SK-N-SH treated with all-trans-retinoic acid at 6 μM for 48 hours (cell line): ENCODE measurements around the gene AP5Z1.

Source experiments
- ATAC-seq: fragments of 200-7000 bp; cut with Tn5 transposase; 3 replicates; pipeline ENCODE4 v1.9.1; 2020; ENCODE audit warnings: mild to moderate bottlenecking, moderate library complexity
- ARNTL ChIP-seq: fragments of 450-650 bp; formaldehyde crosslinking; IDR thresholded peaks from 2 replicates; pipeline ENCODE4 v1.5.0; 2020; ENCODE audit warnings: low read depth, mild to moderate bottlenecking, moderate library complexity, borderline replicate concordance
- BACH2 ChIP-seq: fragments of 250-450 bp; sonication (Bioruptor Pico); IDR thresholded peaks from 2 replicates; pipeline ENCODE4 v1.9.0; 2021; ENCODE audit warnings: mild to moderate bottlenecking, borderline replicate concordance
- CREB5 ChIP-seq: fragments of 250-450 bp; sonication (Bioruptor Pico); IDR thresholded peaks from 2 replicates; pipeline ENCODE4 v1.5.1; 2020; ENCODE audit warnings: low read depth, mild to moderate bottlenecking, moderate library complexity
- CSDC2 ChIP-seq: fragments of 250-450 bp; sonication (Bioruptor Pico); IDR thresholded peaks from 2 replicates; pipeline ENCODE4 v1.5.0; 2020; ENCODE audit warnings: mild to moderate bottlenecking, moderate library complexity
- CSRNP3 ChIP-seq: fragments of 250-450 bp; sonication (Bioruptor Pico); IDR thresholded peaks from 2 replicates; pipeline ENCODE4 v1.5.1; 2021; ENCODE audit warnings: mild to moderate bottlenecking, moderate library complexity
- ESRRG ChIP-seq: fragments of 250-450 bp; sonication (Bioruptor Pico); IDR thresholded peaks from 2 replicates; pipeline ENCODE4 v1.6.1; 2021; ENCODE audit warnings: mild to moderate bottlenecking
- GLIS3 ChIP-seq: fragments of 250-450 bp; sonication (Bioruptor Pico); IDR thresholded peaks from 2 replicates; pipeline ENCODE4 v1.5.0; 2020; ENCODE audit warnings: mild to moderate bottlenecking, moderate library complexity
- ISL1 ChIP-seq: fragments of 250-450 bp; sonication (Bioruptor Pico); IDR thresholded peaks from 2 replicates; pipeline ENCODE4 v2.1.2; 2022; ENCODE audit warnings: mild to moderate bottlenecking, moderate library complexity
- OSR1 ChIP-seq: fragments of 250-450 bp; sonication (Bioruptor Pico); IDR thresholded peaks from 2 replicates; pipeline ENCODE4 v1.8.0; 2022; ENCODE audit warnings: moderate library complexity, mild to moderate bottlenecking, inconsistent platforms
- PATZ1 ChIP-seq: fragments of 250-450 bp; sonication (Bioruptor Pico); IDR thresholded peaks from 2 replicates; pipeline ENCODE4 v1.8.0; 2020; ENCODE audit warnings: mild to moderate bottlenecking, moderate library complexity, borderline replicate concordance
- PPARA ChIP-seq: fragments of 250-450 bp; sonication (Bioruptor Pico); IDR thresholded peaks from 2 replicates; pipeline ENCODE4 v1.5.0; 2020; ENCODE audit warnings: mild to moderate bottlenecking, borderline replicate concordance
- RARB ChIP-seq: fragments of 250-450 bp; sonication (Bioruptor Pico); IDR thresholded peaks from 2 replicates; pipeline ENCODE4 v1.8.0; 2021; ENCODE audit warnings: mild to moderate bottlenecking, moderate library complexity
- SNAI2 ChIP-seq: fragments of 250-450 bp; sonication (Bioruptor Pico); IDR thresholded peaks from 2 replicates; pipeline ENCODE4 v1.5.0; 2020; ENCODE audit warnings: mild to moderate bottlenecking, moderate library complexity
- TCF4 ChIP-seq: fragments of 250-450 bp; sonication (Bioruptor Pico); IDR thresholded peaks from 2 replicates; pipeline ENCODE4 v1.8.0; 2021; ENCODE audit warnings: mild to moderate bottlenecking, moderate library complexity, borderline replicate concordance
- TOX ChIP-seq: fragments of 250-450 bp; sonication (Bioruptor Pico); IDR thresholded peaks from 2 replicates; pipeline ENCODE4 v1.8.0; 2021; ENCODE audit warnings: mild to moderate bottlenecking, moderate library complexity, borderline replicate concordance
- ZC3H10 ChIP-seq: fragments of 250-450 bp; sonication (Bioruptor Pico); IDR thresholded peaks from 2 replicates; pipeline ENCODE4 v1.5.1; 2021; ENCODE audit warnings: mild to moderate bottlenecking, moderate library complexity
- ZFP3 ChIP-seq: fragments of 250-450 bp; sonication (Bioruptor Pico); IDR thresholded peaks from 2 replicates; pipeline ENCODE4 v1.5.0; 2020; ENCODE audit warnings: mild to moderate bottlenecking, moderate library complexity
- ZFP30 ChIP-seq: fragments of 450-650 bp; formaldehyde crosslinking; IDR thresholded peaks from 2 replicates; pipeline ENCODE4 v1.5.0; 2022; ENCODE audit warnings: mild to moderate bottlenecking, moderate library complexity
- ZNF565 ChIP-seq: fragments of 450-650 bp; formaldehyde crosslinking; conservative IDR thresholded peaks from 2 replicates; pipeline ENCODE4 v1.5.0; 2020; ENCODE audit warnings: low read depth, mild to moderate bottlenecking, moderate library complexity
- ZNF70 ChIP-seq: fragments of 450-650 bp; formaldehyde crosslinking; IDR thresholded peaks from 2 replicates; pipeline ENCODE4 v1.5.0; 2020; ENCODE audit warnings: mild to moderate bottlenecking, moderate library complexity
- ZNF8 ChIP-seq: fragments of 450-650 bp; formaldehyde crosslinking; IDR thresholded peaks from 2 replicates; pipeline ENCODE4 v1.5.0; 2020; ENCODE audit warnings: mild to moderate bottlenecking, moderate library complexity
- TF ChIP-seq, protein P1 (sequence below): fragments of 250-450 bp; sonication (Bioruptor Pico); IDR thresholded peaks from 2 replicates; pipeline ENCODE4 v1.8.0; 2021; ENCODE audit warnings: low read depth, mild to moderate bottlenecking, moderate library complexity, borderline replicate concordance
- TF ChIP-seq, protein P2 (sequence below): fragments of 250-450 bp; sonication (Bioruptor Pico); IDR thresholded peaks from 2 replicates; pipeline ENCODE4 v1.5.0; 2020; ENCODE audit warnings: mild to moderate bottlenecking, moderate library complexity

AP5Z1 gene

DNA sequence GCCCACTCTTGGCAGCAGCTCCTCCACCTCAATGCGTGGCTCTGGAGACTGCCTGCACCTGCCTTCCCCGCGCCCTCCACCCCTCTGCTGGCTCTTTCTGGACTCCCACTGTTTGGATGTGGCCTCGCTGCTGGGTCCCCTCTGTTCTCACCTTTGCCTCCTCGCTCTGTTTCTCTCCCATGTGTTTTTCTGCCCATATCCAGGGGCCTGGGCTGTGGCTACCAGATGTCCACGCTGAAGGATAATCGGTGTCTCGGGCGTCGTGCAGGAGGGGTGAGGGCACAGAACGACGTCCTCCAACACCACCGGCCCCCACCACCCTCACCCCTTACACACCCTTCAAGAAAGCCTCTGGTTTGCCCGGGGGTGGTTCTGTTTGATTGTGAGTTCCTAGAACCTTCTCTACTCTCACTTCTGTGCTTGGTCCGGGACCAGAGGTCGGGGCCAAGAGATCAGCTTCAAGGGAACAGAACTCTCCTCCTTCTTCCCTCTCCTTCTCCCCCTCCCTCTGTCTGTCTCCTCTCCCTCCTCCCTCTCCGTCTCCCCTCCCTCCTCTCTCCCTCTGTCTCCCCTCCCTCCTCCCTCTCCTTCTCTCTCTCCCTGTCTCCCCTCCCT lies 31.7 kb downstream of the AP5Z1 start:
- peak; percentile 13; the same call in 1 of the 3 replicates for ATAC-seq
- TF ChIP-seq GLIS3 (CRISPR knock-in tag): no peak
- TF ChIP-seq ESRRG (CRISPR knock-in tag): no peak
- TF ChIP-seq TCF4 (CRISPR knock-in tag): no peak
- no peak for TF ChIP-seq ZNF565 (CRISPR knock-in tag)
- TF ChIP-seq, protein P1, sequence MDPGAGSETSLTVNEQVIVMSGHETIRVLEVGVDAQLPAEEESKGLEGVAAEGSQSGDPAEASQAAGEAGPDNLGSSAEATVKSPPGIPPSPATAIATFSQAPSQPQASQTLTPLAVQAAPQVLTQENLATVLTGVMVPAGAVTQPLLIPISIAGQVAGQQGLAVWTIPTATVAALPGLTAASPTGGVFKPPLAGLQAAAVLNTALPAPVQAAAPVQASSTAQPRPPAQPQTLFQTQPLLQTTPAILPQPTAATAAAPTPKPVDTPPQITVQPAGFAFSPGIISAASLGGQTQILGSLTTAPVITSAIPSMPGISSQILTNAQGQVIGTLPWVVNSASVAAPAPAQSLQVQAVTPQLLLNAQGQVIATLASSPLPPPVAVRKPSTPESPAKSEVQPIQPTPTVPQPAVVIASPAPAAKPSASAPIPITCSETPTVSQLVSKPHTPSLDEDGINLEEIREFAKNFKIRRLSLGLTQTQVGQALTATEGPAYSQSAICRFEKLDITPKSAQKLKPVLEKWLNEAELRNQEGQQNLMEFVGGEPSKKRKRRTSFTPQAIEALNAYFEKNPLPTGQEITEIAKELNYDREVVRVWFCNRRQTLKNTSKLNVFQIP (CRISPR knock-in tag): no peak
- TF ChIP-seq PATZ1 (CRISPR knock-in tag): no peak
- TF ChIP-seq ZNF70: no peak
- no peak for TF ChIP-seq PPARA
- no peak for TF ChIP-seq TOX (CRISPR knock-in tag)
- TF ChIP-seq CSDC2 (CRISPR knock-in tag): no peak
- no peak for TF ChIP-seq ARNTL

GRCh38 chr7:4807598-4808016 lies 32.2 kb downstream of the AP5Z1 start:
- TF ChIP-seq CREB5 (no peak), ISL1 (CRISPR knock-in tag) (no peak)
- TF ChIP-seq, protein P1 (CRISPR knock-in tag): no peak
- ATAC-seq: no peak

GRCh38 chr7:4808026-4808425 lies 32.6 kb downstream of the AP5Z1 start:
- no peak for ATAC-seq
- no peak for TF ChIP-seq ISL1 (CRISPR knock-in tag)
- TF ChIP-seq ZFP30 (CRISPR knock-in tag): no peak
- TF ChIP-seq CSRNP3 (CRISPR knock-in tag): no peak
- TF ChIP-seq CSDC2 (CRISPR knock-in tag): no peak

DNA sequence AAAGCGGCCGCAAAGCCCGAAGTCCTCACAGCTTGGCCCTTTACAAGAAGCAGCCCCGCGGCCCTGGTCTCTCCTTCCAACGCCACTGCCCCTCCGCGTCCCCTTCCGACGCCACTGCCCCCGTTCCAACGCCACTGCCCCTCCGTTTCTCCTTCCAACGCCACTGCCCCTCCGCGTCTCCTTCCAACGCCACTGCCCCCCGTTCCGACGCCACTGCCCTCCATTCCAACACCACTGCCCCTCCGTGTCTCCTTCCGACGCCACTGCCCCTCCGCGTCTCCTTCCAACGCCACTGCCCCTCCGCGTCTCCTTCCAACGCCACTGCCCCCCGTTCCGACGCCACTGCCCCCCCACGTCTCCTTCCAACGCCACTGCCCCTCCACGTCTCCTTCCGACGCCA lies 33.1 kb downstream of the AP5Z1 start:
- ATAC-seq: no peak
- TF ChIP-seq BACH2 (CRISPR knock-in tag) (no peak), SNAI2 (CRISPR knock-in tag) (no peak), ARNTL (no peak), RARB (CRISPR knock-in tag) (no peak), OSR1 (CRISPR knock-in tag) (no peak), ZNF8 (CRISPR knock-in tag) (no peak), TOX (CRISPR knock-in tag) (no peak), ZFP30 (CRISPR knock-in tag) (no peak), TCF4 (CRISPR knock-in tag) (no peak), CSDC2 (CRISPR knock-in tag) (no peak), ZC3H10 (CRISPR knock-in tag) (no peak), ZNF70 (no peak), ESRRG (CRISPR knock-in tag) (no peak), ZFP3 (CRISPR knock-in tag) (no peak), ISL1 (CRISPR knock-in tag) (no peak)
- TF ChIP-seq, protein P1 (CRISPR knock-in tag): no peak
- TF ChIP-seq, protein P2, sequence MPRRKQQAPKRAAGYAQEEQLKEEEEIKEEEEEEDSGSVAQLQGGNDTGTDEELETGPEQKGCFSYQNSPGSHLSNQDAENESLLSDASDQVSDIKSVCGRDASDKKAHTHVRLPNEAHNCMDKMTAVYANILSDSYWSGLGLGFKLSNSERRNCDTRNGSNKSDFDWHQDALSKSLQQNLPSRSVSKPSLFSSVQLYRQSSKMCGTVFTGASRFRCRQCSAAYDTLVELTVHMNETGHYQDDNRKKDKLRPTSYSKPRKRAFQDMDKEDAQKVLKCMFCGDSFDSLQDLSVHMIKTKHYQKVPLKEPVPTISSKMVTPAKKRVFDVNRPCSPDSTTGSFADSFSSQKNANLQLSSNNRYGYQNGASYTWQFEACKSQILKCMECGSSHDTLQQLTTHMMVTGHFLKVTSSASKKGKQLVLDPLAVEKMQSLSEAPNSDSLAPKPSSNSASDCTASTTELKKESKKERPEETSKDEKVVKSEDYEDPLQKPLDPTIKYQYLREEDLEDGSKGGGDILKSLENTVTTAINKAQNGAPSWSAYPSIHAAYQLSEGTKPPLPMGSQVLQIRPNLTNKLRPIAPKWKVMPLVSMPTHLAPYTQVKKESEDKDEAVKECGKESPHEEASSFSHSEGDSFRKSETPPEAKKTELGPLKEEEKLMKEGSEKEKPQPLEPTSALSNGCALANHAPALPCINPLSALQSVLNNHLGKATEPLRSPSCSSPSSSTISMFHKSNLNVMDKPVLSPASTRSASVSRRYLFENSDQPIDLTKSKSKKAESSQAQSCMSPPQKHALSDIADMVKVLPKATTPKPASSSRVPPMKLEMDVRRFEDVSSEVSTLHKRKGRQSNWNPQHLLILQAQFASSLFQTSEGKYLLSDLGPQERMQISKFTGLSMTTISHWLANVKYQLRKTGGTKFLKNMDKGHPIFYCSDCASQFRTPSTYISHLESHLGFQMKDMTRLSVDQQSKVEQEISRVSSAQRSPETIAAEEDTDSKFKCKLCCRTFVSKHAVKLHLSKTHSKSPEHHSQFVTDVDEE: no peak
